GM12873 (cell line): ENCODE results near the gene NEDD4L.

Experiments
- TF ChIP-seq, protein P1 (sequence below): IDR thresholded peaks from 2 replicates; pipeline ENCODE4 v1.5.1; 2012; ENCODE audit warnings: low read depth, mild to moderate bottlenecking, moderate library complexity, low read length, control low read depth; ENCODE audit not compliant: insufficient read depth; ENCODE audit errors: missing control alignments

The NEDD4L gene

DNA sequence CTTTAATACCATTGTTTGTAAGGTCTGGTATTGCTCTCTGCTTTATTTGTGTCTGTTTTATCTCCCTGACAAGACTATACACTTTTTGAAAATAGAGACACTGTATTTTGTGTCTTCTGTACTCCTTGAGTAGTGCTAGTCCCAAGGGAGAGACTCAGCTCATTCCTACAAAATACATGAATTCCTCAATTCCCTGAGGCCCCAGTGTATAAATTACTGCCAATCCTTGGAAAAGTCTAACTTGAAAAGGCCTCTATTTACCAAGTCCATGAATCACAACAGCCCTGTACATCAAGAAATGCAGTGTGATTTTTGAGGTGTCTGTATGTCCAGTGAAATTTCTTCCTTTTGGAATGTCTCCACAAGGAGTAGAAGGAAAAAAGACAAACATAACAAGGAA, 34.9 kb upstream of the NEDD4L start:
- TF ChIP-seq, protein P1, sequence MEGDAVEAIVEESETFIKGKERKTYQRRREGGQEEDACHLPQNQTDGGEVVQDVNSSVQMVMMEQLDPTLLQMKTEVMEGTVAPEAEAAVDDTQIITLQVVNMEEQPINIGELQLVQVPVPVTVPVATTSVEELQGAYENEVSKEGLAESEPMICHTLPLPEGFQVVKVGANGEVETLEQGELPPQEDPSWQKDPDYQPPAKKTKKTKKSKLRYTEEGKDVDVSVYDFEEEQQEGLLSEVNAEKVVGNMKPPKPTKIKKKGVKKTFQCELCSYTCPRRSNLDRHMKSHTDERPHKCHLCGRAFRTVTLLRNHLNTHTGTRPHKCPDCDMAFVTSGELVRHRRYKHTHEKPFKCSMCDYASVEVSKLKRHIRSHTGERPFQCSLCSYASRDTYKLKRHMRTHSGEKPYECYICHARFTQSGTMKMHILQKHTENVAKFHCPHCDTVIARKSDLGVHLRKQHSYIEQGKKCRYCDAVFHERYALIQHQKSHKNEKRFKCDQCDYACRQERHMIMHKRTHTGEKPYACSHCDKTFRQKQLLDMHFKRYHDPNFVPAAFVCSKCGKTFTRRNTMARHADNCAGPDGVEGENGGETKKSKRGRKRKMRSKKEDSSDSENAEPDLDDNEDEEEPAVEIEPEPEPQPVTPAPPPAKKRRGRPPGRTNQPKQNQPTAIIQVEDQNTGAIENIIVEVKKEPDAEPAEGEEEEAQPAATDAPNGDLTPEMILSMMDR: no peak

DNA sequence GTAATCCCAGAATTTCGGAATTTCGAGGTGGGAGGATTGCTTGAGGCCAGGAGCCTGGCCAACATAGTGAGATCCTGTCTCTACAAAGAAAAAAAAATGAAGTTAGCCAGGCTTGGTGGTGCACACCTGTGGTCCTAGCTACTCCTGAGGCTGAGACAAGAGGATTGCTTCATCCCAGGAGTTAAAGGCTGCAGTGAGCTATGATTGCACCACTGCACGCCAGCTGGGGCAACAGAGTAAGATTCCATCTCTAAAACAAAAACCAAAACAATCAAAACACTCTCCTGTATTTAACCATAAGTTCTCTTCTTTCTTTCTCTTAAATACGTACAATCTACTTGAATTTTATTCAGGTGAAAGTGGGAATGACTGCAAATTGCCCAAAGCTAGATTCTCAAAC, 33.8 kb upstream of the NEDD4L start:
- TF ChIP-seq, protein P1: no peak

DNA sequence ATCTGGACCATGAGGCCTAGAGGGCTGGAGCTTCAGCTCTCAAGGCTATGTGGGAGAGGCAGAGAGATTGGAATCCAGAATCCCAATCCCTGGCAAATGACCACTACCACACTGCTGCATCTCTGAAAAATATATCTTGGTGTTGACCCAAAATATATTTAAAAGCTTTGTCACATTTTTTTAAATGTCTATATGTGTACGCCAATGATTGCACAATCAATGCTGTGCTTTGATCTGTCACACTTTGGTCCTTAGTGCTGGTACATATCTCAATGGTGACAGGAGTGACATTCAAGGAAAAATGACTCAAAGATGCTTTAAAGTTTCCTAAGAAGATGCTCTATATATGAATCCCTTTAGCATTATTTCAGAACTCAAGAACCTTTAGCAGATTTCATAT, 31.7 kb upstream of the NEDD4L start:
- TF ChIP-seq, protein P1: no peak

DNA sequence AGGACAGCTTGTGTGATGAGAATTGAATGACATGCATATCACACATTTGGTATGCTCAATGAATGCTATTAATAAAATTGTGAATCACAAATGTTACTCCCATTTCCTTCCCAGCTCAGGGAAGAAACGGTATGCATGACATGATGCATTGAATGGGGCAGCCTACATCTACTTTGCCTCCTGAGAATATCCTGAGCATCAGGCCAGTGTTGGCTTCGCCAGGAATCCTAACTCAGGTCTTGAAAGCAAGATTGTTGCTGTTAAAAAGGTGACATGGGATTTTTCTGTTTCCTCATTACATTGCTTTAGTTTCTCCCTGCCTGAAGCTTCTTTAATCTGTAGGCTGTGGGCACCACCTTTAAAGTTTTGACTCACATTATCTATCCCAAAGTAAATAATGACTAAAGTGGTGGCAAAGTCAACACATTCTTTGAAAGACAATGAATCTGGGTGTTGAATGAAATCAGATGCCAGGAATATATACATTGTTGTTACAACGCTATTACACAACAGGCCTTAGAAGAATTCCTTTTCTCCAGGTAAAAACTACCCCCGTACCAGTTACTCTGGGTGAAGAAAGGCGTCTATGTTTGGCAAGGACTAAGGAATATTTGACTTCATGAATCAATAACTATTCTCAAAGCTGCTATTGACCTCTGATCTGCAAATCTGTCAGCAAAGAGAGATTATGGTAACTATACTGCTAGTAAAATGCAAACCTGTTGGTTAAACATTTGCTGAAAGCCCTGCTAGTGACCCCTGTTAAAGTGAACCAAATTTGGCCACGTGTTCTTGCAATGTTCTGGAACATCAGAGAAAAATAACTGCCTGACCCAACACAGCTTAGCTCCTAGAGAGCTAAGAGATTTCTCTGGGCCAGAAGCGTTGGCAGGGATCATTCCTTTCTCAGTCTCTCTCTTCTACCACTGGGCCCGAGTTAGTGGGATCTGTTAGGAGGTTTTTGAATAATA, 30.5 kb upstream of the NEDD4L start:
- TF ChIP-seq, protein P1: no peak

DNA sequence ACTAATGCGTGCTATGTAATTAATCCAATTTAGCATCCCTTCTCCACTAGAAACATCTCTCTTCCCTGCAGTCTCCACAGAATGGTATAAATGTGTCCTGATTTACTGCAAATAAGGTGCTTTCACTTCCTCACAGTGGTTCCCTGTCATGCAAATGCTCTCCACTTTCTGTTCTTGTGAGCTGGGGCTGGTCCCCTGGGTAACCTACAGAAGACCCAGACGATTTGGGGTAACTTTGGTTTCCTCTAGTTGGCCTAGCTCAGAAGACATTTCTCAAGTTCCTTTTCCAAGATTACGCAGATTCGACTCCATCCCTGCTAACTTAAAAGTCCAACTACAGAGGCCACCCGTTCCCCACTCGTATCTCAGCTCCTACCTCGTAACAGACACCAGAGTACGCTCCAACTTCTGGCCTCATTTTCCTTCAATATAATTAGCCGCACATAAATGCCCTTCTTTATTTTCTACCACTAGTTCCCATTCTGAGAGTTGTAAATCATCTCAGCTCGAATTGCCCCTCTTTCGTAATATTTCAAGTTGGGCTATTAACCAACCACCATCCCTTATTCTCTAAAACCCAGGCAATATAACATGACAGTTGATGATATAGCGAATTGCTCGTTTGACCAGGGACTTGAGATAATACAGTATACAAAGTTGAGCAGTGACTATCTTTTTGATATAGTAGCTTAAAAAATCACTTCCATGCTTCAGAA, 28.8 kb upstream of the NEDD4L start:
- TF ChIP-seq, protein P1: no peak

DNA sequence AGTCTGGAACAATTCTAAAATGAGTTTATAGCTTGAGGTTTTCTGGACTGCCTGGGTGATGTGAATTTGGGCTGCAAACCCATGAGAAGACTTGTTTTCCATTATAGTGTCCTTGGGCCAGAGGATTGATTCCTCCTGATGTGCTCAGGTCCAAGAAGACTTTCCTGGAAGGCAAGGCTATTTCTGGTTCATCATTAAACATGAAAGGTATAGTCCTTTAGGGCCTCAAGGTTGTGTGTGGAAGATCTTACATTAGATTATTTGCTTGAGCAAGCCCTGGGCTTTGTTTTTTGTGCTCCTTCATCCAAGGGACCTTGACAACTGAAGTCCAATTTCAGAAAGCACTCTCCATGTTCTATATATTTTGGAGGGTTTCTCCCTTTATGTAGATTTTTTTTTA, 26.8 kb upstream of the NEDD4L start:
- TF ChIP-seq, protein P1: no peak

DNA sequence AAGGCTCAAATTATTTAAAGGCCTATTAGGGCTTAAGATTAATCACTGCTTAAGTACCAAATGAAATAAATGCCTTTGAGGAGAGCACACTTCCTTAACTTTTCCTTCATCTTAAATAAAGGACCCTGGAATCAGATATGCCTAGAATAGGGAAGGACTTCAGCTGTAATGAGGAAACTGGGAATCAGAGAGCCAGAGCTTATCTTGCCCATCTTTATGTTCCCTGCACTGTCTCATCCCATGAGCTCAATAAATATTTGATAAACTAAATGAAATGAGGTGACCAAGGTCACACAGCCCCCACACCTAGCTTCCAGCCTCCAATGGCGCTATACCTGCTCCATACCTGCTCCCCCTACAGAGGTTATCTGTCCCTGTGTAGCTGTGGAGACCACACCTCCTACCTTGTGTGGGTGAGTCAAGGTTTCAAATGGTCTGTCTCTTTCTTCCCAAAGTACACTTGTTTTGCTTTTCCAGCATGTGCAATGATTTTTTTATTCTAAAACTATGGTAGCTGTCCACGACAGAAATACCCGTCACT, 23.4 kb upstream of the NEDD4L start:
- TF ChIP-seq, protein P1: no peak
